ENCODE measurements around the gene RUBCNL.

- TF ChIP-seq CTCF (IDR thresholded peaks at IDR 0.05; ENCODE audit: extremely low read depth in 1 of 2, insufficient read depth in 1 of 2, low read depth in 1 of 2, low read length in 2 of 2): no peak
- no peak for TF ChIP-seq POLR2A (IDR thresholded peaks at IDR 0.05; ENCODE audit: low read depth, low read length)
- TF ChIP-seq EZH2 (IDR thresholded peaks at IDR 0.05; ENCODE audit: borderline replicate concordance, low read depth, low read length, severe bottlenecking): no peak
- TF ChIP-seq POLR2AphosphoS5 (IDR thresholded peaks at IDR 0.05; ENCODE audit: insufficient read depth, low read depth, low read length): no peak
- TF ChIP-seq, protein P1, sequence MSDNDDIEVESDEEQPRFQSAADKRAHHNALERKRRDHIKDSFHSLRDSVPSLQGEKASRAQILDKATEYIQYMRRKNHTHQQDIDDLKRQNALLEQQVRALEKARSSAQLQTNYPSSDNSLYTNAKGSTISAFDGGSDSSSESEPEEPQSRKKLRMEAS (IDR thresholded peaks at IDR 0.05; ENCODE audit: insufficient read depth, insufficient read length): no peak
- TF ChIP-seq MYC (IDR thresholded peaks at IDR 0.05; ENCODE audit: low read depth, low read length): no peak
- TF ChIP-seq FOS (IDR thresholded peaks at IDR 0.05; ENCODE audit: borderline replicate concordance, insufficient read depth, low read length): no peak
Observed at GRCh38 chr13:46310066-46310465, 77.0 kb downstream of the RUBCNL start.
